Measurements from ENCODE around the gene PI16. TPM values are rescaled to one million over a fixed set of nuclear protein-coding genes. Genes with fewer than 3 reads are reported as not detected.

The PI16 gene, protein sequence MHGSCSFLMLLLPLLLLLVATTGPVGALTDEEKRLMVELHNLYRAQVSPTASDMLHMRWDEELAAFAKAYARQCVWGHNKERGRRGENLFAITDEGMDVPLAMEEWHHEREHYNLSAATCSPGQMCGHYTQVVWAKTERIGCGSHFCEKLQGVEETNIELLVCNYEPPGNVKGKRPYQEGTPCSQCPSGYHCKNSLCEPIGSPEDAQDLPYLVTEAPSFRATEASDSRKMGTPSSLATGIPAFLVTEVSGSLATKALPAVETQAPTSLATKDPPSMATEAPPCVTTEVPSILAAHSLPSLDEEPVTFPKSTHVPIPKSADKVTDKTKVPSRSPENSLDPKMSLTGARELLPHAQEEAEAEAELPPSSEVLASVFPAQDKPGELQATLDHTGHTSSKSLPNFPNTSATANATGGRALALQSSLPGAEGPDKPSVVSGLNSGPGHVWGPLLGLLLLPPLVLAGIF
- 1 to 10 TPM; 1.3 to 1.5 (median 1.4) TPM for polyA plus RNA-seq (ENCODE audit: insufficient read length in 3 of 3)

DNA sequence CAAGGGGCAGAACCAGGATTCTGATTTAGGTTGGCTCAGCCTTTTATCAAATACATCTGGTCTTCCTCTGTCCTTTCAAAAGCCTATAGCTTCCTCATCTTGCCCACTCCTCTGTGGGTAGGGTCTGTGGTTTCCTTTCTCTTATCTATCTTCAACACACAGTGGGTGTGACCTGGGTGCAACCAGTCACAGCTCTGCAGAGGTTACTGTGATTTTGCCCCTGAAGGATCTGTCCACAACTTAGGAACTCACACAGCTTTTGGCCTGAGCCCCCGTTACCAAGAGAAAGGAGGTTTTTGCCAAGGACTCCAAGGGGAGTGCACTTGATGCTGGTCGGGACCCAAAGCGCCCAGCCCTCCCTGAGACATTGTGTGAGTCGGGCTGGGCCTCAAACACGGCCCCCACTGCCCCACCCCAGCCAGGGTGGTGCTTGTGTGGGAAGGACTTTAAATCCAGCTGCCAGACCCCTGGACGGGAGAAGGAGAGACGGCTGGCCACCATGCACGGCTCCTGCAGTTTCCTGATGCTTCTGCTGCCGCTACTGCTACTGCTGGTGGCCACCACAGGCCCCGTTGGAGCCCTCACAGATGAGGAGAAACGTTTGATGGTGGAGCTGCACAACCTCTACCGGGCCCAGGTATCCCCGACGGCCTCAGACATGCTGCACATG lies at the start of gene PI16:
Gene PI16, plus strand, starts transcription at position 477 of the 670 bp plus-strand sequence. Its CDS starts 23 bp downstream, at position 500.
- no peak for DNase-seq (ENCODE audit: low read depth in 3 of 3, low spot score in 2 of 3)

DNA sequence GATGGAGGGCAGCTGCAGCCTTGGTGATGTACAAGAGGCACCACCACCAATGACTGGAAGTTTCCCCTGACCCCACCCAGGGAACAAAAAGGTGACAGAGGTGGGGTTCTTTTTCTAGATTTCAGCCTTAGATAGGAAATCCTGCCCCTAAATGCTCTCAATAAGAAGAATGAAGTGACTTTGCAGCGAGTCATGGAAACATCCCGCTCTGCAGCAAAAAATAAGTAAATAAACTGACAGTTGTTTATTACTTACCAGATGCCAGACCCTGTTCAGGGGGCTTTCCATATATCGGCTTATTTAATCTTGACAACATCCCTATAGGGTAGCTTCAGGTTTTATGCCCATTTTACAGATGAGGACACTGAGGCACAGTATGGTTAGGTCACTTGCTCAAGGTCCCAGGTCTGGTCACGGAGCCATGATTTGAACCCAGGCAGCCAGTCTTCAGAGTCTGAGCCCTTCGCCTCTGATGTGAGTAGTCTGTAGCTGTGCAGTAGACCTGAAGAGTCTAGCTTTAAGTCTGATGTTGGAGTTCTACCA lies 49.6 kb upstream of the PI16 start:
- DNase-seq (ENCODE audit: low read depth in 3 of 3, low spot score in 2 of 3): no peak

DNA sequence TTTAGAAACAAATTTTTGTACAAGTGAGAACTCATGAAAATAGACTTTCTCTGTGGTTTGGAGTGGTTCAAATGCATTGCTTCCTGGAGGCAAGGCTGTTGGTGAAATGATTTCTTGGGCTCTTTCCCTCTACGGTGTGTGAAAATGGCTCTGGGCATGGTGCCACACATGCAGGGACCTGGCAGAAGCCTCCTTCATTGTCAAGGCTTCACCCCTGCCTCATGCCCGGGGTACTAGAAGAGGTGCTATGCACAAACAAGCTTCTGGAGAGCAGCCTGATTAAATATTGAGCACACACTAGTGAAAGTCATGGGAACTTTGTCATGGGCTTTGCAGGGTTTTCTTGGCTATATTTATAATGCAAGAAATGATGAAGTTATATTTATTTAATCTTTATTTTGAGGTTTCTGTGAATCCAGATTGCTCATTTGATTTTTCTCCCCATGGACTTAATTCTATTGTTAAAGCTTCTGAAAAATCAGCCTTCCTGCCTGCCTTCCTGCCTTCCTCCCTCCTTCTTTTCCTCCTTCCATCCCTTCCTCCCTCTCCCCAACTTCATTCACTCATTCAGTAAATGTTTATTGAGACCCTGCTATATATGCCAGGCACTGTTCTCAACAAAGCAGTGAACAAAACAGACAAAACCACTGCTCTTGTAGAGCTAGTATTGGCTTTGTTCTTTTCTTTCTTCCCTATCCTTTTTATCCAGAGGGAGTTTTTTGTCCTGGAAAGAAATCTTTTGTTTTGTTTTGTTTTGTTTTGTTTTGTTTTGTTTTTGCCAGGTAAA lies 47.8 kb upstream of the PI16 start:
- no peak for DNase-seq (ENCODE audit: low read depth in 3 of 3, low spot score in 2 of 3)

DNA sequence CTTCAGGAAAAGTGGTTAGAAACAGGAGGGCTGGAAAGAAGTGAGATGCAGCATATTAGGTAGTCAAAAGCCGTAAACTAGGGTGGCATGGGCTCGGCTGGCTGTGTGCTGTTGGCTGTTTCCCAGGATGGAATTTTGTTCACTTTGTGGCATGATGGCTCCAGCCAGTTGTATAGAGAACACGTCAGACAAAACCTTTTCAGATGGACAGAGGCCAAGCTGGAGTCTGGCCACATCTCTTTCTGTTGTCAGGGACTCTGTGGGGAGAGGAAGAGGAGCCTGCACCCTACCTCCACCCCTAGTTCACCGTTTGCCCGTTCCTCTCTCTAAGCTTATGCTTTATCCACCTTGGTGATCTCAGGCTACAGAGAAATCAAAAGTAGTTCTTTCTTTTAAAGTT lies 46.8 kb upstream of the PI16 start:
- DNase-seq (ENCODE audit: low read depth in 3 of 3, low spot score in 2 of 3): no peak

DNA sequence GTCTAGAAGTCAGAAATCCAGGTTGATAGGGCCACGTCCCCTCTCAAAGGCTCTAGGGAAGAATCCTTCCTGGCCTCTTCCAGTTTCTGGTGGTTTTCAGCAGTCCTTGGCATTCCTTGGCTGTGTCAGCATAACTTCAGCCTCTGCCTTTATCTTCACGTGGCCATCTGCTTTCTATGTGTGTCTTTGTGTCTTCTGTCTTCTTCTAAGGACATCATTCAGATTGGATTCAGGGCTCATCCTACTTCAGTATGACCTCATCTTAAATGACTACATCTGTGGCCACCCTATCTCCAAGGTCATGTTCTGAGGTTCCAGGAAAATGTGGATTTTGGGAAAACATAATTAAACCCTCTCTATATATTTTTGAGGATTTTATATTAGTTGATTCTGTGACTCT lies 45.8 kb upstream of the PI16 start:
- DNase-seq (ENCODE audit: low read depth in 3 of 3, low spot score in 2 of 3): no peak

DNA sequence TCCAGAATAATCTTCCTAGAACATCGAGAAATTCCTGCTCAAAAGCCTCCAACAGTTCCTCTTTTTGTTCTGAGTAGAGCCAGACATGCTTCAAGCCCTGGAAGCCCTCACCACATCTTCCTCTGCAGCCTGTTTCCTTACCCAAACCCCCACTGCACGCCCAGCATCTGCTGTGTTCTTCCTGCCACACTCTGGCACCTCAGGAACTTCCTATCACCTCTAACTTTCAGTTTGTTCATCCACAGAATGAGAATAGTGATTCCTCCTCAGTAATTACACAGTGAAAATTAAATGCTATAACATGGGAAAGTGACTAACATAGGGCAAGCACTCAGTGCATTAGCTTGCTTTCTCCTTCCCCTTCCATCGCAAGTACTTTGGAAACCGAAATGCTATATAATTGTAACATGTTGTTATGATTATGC lies 42.5 kb upstream of the PI16 start:
- DNase-seq (ENCODE audit: low read depth in 3 of 3, low spot score in 2 of 3): no peak

DNA sequence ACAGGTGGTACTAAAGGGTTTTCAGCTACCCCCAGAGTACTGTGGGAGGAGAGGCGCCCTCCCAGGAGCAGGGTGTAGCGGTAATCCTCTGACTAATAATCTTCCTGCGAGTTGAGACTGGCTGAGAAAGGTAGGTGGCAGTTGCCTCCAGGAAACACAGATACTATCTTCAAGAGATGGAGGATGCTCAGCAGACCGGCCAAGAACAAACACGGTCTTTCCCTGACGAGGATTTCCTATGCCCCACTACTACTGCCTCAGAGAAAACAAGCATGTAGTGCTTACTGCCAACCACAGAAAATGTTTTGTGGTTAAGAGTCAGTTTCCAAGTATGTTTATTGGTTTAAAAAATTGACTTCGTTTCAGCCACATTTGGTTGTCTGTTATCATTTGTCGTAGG lies 42.0 kb upstream of the PI16 start:
- no peak for DNase-seq (ENCODE audit: low read depth in 3 of 3, low spot score in 2 of 3)

DNA sequence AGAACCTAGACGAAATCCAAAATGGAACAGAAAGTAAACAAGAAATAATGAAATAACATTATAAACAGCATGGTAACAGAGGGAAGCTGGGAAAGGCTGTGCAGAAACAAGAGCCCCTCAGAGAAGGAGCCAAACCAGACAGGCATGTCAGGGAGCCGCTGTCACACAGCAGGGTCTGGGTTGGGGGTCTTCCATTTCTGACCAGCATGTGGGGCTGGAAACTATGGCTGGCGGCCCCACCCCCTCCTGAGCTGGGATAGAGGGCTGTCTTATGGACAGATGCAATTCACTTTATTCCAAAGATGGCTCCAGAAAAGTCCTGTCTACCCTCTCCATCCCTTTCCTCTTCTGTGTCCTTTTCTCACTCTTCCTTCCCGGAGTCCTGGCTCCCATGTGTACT lies 41.5 kb upstream of the PI16 start:
- DNase-seq (ENCODE audit: low read depth in 3 of 3, low spot score in 2 of 3): no peak

DNA sequence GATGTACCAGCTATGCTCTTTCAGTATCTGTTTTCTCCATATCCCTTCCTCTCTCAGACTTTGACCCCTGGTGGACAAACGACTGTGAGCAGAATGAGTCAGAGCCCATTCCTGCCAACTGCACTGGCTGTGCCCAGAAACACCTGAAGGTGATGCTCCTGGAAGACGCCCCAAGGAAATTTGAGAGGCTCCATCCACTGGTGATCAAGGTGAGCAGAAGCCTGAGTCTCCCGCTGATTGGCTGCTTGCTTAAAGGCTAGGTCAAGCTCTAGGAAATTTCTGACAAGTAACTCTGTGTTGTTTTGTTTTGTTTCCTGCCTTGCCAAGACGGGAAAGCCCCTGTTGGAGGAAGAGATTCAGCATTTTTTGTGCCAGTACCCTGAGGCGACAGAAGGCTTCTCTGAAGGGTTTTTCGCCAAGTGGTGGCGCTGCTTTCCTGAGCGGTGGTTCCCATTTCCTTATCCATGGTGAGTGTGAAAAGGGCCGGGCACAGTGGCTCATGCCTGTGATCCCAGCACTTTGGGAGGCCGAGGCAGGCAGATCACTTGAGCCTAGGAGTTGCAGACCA lies 40.2 kb upstream of the PI16 start:
- no peak for DNase-seq (ENCODE audit: low read depth in 3 of 3, low spot score in 2 of 3)

DNA sequence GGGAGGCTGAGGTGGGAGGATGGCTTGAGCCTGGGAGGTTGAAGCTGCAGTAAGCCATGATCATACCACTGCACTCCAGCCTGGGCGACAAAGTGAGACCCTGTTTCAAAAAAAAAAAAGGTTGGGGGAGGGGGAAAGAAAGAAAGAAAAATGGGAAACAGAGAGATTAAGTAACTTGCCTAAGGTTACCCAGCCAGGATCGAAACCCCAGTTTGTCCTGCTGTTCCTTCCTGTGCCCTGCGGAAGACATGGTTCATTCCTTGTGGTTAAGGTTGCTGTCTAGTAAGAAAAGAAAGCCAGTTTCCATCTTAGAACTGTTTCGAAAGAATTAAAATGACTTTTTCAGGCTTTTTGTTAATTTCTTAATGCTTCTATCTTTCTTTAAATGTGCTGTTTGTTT lies 38.9 kb upstream of the PI16 start:
- DNase-seq (ENCODE audit: low read depth in 3 of 3, low spot score in 2 of 3): no peak

DNA sequence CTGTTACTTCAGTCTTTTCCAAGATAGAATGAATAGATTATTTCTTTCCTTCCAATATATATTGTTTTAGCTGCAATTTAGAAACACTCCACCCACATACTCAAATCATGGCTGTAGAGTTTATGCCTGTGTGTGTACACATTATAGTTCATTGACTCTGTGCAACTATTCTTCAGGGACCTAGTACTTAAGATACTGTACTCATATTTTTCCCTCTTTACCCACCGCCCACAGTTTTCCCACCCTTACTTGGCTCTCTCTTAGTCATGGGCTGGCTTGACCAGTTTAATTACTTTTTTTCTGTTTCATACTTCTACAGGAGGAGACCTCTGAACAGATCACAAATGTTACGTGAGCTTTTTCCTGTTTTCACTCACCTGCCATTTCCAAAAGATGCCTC lies 38.4 kb upstream of the PI16 start:
- no peak for DNase-seq (ENCODE audit: low read depth in 3 of 3, low spot score in 2 of 3)

DNA sequence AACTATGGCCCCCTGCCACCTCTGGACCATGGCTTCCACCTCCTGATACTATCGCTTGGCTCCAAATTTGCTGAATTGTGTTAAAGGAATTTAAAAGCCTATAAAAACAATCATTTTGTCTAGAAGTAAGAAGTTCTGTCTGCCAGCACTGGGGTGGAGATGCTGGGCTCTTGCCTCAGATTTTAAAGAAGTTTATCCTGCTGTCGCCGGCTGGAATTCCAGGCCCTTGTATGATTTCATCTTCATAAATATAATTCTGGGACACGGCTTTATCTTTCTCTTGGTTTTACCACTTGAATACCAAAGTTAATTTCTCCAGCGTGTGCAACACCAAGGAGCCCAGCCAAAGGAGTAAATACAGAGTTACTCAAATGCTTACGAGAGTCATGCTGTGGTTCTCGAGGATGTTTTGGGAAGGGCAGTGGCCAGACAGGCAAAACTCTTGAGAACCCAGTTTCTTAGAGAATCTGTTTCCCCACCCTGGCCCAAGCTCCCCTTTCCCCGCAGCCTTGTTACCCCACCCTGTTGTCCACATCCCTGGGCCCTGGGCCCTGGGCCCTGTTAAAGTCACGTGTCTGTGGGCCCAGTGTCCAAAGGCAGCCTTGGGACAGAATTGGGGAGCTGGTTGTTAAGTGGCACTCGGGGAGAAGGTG lies 36.9 kb upstream of the PI16 start:
- DNase-seq (ENCODE audit: low read depth in 3 of 3, low spot score in 2 of 3): no peak

DNA sequence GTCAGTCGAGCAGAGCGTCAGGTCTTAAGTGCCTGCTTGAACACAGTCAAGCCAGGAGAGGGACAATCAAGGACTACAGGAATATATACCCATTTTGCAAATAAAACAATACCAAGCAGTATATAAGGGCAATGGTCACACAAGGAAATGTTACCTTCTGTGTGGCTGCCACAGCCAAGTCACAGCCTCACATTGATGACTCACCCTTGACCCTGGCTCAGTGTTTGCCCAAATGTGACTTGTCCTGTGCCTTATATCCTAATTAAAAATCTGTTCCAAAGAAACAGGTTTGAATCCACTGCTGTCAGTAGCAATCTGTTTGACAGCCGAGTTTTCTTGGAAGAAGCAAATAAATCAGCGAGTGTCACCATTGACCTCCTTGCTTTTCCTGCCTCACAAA lies 34.5 kb upstream of the PI16 start:
- DNase-seq (ENCODE audit: low read depth in 3 of 3, low spot score in 2 of 3): no peak

DNA sequence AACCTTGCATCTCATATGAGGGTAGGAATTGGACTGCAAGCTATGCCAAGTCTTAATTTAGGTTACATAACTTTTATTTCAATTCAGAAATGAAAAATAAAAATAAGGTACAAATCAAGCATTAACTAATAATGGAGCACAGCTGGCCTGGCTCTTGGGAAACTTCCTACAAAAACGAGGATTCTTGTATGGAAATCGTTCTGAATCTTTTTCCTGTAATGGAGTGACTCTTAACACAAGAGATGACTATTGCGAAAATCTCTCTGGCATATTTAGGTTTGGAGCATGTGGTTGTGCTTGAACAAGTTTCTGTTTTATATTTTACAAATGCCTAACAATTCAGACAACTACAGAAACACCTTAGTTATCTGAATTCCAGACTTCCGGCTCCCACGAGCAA lies 34.0 kb upstream of the PI16 start:
- no peak for DNase-seq (ENCODE audit: low read depth in 3 of 3, low spot score in 2 of 3)

DNA sequence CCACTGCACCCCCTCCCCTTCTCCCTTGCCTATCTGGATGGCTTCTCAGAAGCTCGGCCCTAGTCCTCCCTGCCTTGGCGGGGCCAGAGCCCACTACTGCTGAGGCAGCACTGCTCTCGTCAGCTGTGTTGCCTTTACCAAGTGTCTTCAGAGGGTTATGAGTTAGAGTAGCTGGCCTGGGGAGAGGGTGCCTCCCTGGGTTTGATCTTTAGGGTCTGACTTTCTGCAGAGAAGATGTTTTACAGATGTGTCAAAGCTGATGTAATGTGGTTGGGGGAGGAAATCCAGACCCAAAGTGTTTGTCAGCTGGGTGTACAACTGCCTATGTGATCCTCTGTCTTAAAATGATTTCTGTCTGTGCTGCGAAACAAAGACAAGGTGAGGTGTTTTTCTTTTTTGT lies 30.4 kb upstream of the PI16 start:
- no peak for DNase-seq (ENCODE audit: low read depth in 3 of 3, low spot score in 2 of 3)

DNA sequence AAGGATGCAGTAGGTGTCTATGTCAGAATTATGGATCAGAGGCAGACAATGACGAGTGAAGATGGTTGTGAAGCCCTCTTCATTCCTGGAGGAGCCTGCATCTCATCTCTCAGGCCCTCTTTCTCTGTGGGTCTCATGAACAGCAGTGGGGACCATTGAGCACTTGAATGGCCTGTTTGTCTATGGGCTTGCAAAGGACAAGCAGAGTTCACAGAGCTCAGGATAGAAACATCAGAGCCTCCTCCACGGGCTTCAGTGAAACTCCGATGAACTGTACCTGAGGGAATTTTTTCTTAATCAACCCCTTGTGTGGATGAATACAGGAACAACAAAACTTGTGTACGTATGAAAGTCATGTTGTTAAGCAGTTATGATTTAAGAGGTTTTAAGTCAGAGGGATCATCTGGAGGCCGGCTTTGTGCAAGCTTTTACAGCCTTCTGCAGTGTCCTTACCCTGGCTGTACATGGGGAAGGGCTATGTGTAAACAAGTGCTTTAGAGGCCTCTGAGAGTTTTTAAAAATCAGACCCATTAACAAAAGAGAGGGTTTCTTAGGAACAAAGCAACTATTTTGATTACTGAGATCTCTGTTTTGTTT lies 29.7 kb upstream of the PI16 start:
- no peak for DNase-seq (ENCODE audit: low read depth in 3 of 3, low spot score in 2 of 3)

DNA sequence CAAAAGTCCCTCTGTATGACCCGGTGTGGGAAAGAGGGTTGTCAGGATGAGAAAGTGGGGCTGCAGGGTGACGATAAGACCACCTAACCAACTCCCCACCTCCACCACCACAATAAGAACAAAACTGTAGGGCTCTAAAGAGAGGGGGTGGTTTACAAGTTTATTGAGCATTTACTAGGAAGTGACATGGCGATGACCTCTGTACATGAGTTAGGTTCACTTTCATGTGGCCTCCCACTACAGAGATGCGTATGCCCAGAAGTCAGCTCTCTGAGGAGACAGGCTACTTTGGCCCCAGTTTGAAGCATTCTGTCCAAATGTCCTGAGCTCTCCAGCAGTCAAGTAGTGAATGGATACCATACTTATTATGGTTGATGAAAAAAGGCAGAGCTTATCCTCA lies 28.7 kb upstream of the PI16 start:
- no peak for DNase-seq (ENCODE audit: low read depth in 3 of 3, low spot score in 2 of 3)

DNA sequence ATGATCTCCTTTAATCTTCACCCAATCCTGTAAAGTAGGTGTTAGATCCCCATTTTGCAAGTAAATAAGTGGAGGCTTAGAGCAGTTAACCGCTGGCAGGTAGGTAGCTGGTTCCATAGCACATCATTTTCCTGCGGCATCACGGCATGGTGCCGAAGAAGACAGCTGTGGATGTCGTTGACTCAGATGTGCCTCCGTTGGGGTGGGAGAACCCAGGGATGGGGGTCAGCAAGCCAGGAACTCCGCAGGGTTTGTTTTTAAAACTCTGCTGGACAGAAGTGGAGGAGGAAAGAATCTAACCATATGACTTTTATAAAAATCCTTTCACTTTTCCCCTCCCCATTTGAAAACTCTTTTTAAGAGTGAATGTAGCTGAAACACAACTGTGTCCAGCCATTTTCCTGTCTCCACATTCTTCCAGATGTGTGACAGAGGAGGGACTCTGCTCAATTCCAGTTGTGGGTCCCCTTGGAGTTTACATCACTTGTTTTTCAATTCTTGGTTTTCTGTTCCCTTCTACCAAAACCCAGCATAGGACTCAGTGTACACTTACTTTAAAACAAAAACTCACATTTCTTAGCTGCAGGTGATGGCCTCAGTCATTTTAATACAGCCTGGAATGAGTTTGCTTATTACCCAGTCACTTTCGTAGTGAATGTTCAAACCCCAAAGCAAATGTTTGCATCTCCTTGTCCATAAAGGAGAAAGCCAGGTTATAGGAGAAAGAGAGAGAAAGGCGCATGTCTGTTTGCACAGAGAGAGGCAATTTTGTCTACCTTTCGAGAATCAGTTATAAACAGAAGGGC lies 27.6 kb upstream of the PI16 start:
- DNase-seq (ENCODE audit: low read depth in 3 of 3, low spot score in 2 of 3): no peak
